Stimulated activated CD8-positive, alpha-beta memory T cell treated with anti-CD3 and anti-CD28 coated beads, Interleukin-12 subunit alpha, Interleukin-12 subunit beta, amount 100 ng/mL, for 24 hours (primary cell): Measurements from ENCODE around the gene BACH2.
"Not testable (repeated sequence)": the region's sequence is repeated elsewhere in the genome, so short reads cannot be mapped to it uniquely, and the experiment has no call there.

Experiments
- DNase-seq: peaks from one replicate; pipeline ENCODE4 v3.0.0-alpha.2; 2020; ENCODE audit errors: extremely low read depth

The BACH2 gene

GRCh38 chr6:90127595-90127994, 169.0 kb downstream of the BACH2 start:
- no peak for DNase-seq

DNA sequence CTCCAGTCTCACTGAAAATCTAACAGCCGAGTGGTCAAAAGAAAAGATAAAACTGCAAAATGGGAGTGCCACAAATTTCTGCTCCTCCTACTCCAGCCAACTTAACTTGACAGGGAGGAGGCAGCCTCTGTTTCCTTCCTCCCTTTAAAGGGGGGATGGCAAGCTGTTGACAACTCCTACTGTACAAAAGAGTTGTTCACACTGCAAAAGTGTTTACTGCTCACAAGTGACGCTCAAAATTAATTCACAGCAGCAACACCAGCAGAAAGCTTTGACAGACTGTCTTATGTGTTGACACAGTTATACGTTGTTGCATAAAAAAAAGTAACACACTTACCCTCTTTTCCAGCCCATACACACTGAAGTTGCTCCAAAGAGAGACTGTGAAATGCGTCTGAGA, 169.8 kb downstream of the BACH2 start:
- DNase-seq, result no peak

GRCh38 chr6:90126181-90126580, 170.5 kb downstream of the BACH2 start:
- no peak for DNase-seq

DNA sequence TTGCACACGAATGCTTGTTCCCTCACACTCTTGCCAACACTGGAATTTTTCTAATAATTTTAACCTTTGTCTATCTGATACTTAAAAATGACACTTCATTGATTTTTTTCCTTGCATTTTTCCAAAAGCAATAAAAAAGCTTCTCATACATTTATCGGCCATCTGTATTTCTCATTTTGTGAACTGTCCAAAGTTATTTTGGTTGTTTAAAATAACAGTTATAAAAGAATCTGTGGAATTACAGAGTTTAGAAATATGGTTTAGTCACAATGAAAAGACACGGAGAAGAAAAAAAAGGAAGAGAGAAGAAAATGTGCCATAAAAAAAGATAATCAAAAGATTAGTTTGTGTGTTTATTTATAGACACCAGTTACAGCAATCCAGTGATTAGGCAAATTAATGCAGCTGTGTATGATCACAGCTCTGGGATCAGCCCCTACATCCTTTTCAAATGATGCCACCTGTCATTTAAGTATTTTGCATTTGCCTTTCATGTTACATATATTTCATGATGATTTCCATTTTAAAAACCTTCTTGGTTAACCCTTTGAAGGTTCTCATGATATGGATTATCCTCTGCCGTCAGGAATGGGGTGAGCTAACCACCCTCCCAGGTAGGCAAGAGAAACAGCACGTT, 171.7 kb downstream of the BACH2 start:
- DNase-seq, result no peak

DNA sequence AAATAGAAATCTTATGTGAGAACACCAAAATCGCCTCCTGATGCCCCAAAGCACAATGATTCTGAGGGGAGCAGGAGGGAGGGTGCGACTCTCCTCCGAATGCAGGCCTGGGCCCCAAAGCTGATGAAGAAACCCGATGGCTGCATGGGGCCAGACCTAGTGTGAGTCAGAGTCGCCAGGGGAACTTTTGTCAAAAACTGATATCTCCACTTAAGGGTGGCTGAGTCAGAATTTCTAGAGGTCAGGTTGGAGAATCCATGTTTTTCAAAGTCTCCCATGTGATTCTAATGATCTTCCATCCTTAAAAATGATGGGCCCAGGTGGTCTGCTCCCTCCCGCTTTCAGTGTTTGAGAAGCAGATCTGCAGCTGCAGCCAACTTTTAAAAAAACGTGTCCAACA, 172.8 kb downstream of the BACH2 start:
- DNase-seq, result no peak

GRCh38 chr6:90121982-90122381, 174.7 kb downstream of the BACH2 start:
- DNase-seq, result no peak

GRCh38 chr6:90120327-90120726, 176.3 kb downstream of the BACH2 start:
- no peak for DNase-seq

DNA sequence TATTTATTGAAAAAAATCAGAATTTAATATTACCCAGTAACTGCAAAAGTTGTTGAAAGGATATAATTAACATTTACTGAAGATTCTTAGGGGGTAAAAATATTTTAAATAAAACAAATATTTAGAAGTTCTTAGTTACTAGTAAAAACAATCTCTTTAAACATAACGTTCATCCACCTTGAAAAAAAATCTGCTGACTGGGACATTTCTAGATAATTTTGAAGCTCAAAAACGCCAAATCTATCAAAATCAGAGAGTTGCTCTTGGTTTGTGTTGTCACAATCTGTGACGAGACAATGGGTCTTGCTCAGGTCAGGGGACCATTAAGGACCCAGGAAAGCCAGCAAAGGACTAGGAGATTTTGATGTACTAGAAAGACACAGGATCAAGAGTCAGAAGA, 177.0 kb downstream of the BACH2 start:
- DNase-seq, result no peak

- DNase-seq, result no peak
Measured at GRCh38 chr6:90118581-90118980, 178.1 kb downstream of the BACH2 start.

GRCh38 chr6:90118069-90118468, 178.6 kb downstream of the BACH2 start:
- DNase-seq, result no peak

DNA sequence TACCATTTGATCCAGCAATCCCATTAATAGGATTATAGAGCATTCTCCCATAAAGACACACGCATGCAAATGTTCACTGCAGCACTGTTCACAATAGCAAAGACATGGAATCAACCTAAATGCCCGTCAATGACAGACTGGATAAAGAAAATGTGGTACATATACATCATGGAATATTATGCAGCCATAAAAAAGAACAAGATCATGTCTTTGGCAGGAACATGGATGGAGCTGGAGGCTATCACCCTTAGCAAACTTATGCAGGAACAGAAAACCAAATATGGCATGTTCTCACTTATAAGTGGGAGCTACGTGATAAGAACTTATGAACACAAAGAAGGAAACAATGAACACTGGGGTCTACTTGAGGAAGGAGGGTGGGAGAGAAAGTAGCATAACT, 180.5 kb downstream of the BACH2 start:
- not testable (repeated sequence) for DNase-seq

GRCh38 chr6:90113389-90113788, 183.3 kb downstream of the BACH2 start:
- DNase-seq, result no peak

- DNase-seq, result no peak
Measured at GRCh38 chr6:90111387-90111786, 185.3 kb downstream of the BACH2 start.

- no peak for DNase-seq
Measured at GRCh38 chr6:90110971-90111370, 185.7 kb downstream of the BACH2 start.

GRCh38 chr6:90109141-90109540, 187.5 kb downstream of the BACH2 start:
- DNase-seq, result no peak

- DNase-seq, result no peak
Measured at GRCh38 chr6:90107771-90108282, 188.8 kb downstream of the BACH2 start.

DNA sequence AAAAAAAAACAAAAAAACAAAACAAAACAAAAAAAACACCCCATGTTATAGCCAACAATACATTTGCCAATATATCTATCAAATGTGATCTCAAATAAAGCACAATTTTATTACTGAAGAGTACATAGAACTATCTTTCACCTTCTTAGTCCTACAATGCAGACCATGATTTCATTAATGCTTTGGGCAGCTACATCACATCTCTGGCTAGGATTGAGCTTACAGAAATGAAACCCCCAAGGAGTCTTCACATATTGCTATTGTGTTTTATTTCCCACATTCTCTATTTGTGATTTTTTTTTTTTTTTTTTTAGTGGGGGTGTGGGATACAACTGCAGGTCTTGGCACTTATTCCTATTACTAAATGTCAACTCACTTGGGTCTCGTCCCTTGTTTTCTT, 189.3 kb downstream of the BACH2 start:
- no peak for DNase-seq

DNA sequence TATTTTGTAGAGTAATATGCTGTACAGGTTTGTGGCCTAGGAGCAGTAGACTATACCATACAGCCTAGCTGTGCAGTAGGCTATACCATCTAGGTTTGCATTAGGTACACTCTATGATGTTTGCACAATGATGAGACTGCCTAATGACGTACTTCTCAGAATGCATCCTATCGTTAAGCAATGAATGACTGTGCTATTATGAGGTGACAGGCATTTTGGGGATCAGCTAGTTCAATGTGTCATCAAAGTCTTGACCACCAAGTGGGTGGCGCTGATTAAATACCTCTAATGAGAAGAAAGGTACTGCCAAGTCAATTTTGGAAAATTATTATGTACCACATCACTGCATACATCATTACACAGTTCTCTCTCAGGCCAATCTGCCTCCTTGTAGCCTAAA, 190.2 kb downstream of the BACH2 start:
- DNase-seq, result no peak

- no peak for DNase-seq
Measured at GRCh38 chr6:90105506-90106170, 191.0 kb downstream of the BACH2 start.

- no peak for DNase-seq
Measured at GRCh38 chr6:90103056-90103800, 193.4 kb downstream of the BACH2 start.

DNA sequence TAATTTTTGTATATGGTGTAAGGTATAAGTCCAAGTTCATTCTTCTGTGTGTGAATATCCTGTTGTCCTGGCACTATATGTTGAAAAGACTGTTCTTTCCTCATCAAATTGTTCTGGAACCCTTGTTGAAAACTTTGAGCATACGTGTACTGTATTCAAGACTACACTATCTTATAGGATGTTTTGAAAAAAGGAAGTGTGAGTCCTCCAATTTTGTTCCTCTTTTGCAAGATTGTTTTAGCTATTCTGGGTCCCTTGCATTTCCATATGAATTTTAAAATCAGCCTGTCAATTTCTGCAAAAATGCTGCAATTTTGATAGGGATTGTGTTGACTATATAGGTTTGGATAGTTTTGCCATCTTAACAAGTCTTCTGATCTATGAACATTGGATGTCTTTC, 195.2 kb downstream of the BACH2 start:
- DNase-seq, result no peak

DNA sequence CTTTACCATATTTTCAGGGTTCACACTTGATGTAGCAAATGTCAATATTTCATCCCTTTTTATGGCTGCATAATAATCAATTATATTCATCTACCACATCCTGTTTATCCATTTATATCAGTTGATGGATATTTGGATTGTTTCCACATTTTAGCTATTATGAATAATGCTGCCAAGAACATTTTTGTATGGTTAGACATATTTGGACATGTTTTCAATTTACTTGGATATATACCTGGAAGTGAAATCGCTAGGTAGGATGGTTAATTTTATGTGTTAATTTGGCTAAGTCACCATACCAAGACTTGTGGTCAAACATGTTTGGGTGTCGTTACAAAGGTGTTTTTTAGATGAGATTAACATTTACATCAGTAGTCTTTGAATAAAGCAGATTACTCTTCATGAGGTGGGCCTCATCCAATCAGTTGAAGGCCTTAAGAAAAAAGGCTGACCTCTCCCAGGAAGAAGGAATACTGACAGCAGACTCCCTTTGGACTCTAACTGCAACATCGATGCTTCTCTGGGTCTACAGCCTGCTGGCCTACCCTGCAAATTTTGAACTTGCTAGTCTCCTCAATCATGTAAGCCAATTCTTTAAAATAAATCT, 196.5 kb downstream of the BACH2 start:
- DNase-seq, result no peak
